CD4-positive, alpha-beta T cell treated with Interleukin-15 for 1 hour (primary cell): ENCODE data around the gene SMIM1.

ENCODE experiments used
- DNase-seq: peaks from one replicate; pipeline ENCODE4 v3.0.0-alpha.2; 2020

Gene SMIM1

DNA sequence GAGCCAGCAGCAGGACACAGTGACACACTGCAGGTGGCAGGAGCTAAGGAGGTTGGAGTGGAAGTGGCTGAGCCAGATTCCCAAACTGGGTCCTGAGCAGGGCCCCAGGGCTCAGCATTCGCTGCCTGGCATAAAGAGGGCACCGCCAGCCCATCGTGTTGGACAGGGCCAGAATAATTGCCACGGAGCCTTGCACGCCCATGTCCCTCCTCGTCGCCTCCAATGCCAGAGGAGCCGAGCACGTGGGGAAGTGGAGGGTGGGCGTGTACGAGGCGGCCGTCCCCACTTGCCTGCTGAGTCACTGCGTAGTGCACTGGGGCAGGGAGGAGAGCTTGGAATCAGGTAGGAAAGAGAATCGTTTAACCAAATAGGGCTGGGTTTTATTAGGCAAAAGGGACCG, 49.9 kb downstream of the SMIM1 start:
- no peak for DNase-seq

DNA sequence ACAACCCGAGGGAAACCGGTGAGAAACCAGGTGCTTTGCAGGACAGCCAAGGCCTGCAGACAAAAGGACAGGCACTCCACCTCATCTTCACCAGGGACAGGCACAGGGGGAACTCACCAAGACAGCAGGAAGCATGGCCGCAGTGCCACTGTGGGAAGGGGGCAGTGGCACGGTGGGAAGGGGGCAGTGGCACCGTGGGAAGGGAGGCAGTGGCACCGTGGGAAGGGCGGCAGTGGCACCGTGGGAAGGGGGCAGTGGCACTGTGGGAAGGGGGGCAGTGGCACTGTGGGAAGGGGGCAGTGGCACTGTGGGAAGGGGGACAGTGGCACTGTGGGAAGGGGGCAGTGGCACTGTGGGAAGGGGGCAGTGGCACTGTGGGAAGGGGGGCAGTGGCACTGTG, 52.1 kb downstream of the SMIM1 start:
- no peak for DNase-seq

DNA sequence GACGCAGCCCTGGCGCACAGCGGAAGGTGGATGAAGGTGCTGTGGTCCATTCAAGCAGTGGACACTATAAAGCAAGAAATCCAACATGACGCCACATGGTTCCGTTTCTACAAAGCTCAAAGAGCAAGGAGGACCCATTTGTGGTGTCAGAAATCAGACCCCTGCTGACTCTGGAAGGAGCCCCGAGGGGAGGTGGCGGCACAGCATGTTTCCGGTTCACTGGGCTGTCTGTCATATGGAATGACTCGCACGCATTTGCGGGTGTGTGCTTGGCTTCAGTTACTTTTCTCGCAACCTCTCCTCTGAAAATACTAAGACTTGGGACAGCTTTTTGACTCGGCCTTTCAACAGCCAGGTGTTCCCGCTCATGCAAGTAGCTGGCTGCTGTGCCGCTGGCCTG, 52.8 kb downstream of the SMIM1 start:
- DNase-seq: no peak
